GM12874 (cell line): ENCODE data around the gene PALLD.

ENCODE experiments used
- CTCF ChIP-seq: IDR thresholded peaks from 2 replicates; pipeline ENCODE4 v1.5.1; 2011; ENCODE audit warnings: low read depth, mild to moderate bottlenecking, control low read depth, low read length, moderate library complexity; ENCODE audit not compliant: insufficient read depth

PALLD gene

GRCh38 chr4:168803732-168804131, 306.9 kb downstream of the PALLD start:
- TF ChIP-seq CTCF: no peak

GRCh38 chr4:168804146-168804545, 307.3 kb downstream of the PALLD start:
- no peak for TF ChIP-seq CTCF

DNA sequence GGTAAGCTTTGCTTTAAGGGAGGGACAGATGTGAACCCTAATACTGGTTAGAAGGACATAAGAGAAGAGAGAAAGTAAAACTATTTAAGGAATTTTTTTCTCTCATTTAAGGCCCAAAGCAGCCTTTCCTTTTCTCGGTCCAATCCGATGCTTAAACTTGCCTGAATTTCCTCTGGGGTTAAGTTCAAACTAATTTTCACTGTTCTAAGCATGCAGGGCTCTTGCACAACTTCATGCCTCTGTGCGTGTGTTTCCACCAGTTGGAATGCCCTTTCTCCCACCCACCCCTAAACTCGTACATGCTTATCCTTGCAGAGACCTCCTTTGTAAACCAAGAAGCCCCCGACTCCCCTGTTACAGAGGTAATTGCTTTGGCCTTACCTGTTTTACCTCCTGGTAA, 308.5 kb downstream of the PALLD start:
- TF ChIP-seq CTCF: no peak

DNA sequence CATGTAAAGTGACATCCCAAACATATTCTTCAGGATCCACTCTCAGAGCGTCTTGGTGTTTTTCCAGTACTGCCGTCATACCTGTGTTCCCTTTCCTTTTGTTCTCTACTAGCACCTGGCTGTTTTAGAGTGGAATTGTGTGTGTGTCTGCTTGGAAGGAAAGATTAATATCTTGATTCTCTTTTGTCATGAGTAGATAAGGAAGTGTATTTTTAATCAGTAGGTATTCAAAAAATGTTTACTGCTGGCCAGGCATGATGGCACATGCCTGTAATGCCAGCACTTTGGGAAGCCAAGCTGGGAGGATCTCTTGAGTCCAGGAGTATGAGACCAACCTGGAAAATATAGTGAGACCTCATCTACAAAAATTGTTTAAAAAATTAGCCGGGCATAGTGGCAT, 314.4 kb downstream of the PALLD start:
- no peak for TF ChIP-seq CTCF

DNA sequence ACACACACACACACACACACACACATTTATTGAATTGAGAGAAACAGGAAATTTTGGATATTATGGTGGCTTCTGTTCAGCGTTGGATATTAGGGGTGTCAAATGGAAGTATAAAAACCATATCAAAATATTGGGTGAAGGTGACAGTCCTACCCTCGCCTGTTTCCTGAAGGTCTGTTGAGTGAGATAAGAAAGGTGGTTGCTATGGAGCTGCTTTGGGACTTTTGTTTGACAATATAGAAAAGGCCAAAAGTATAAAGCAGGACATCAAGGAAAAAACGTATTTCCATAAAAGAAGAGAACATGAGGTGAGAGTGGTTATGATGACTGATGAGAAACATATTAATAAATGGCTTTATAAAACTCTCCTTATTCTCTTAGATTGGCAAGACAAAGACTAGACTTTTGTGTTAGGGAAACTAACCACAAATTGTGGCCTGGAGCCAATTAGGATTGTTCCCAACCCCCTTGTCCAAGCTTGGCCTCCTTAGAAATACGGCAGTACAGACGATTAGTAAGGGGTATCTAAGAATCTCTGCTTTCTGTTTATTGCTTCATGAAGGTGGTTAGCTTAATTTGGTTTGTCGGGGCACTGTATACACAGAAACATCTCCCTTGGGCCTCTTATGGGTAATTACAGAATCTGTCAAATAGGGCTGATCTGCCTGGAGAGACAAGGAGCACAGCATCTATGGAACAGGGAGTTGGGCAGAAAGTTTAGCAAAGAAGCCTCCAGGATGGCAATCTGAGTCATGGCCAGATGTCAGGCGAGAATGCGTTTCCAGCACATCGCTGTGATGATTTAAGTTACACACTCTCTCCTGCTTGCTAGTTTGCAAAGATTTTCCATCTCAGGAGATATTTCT, 315.2 kb downstream of the PALLD start:
- TF ChIP-seq CTCF: no peak

DNA sequence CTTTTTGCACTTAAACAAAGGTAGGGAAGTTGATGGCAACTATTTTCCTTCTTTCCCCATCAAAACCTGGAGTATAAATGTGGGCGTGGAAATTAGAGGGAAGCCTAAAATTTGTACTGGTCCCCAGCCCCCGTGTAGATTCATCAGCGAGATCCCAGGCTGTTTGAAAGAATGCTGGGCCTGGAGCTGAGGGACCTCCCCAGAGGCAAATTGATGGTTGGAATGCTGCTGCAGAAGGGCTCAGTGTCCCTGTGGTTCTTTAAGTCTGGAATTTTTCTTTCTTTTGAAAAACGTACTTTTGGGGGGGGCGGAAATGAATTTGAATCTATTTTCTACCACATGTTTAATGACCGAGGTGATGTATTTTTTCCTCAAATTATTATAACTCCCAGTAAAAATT, 316.0 kb downstream of the PALLD start:
- no peak for TF ChIP-seq CTCF

DNA sequence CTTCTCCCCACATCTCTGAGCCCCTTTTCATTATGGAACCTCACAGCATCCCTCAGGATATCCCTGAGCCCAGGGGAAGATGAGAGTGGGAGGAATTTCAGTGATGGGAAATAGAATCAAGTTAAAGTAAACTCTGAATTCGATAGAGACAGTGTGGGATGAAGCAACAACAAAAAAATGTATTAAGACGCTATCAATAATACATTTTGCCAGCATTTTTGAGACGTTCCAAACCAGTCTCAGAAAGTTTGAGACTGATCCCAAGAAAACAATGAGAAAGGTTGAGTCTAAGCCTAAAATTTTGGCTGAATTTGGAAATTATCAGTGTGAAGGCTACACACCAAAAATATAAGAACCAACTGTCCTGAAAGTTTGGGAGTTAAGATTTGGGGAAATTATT, 317.0 kb downstream of the PALLD start:
- TF ChIP-seq CTCF: no peak
